AG08396 (cell line): ENCODE measurements around the gene AHI1.

ENCODE experiments used
- DNase-seq: peaks from one replicate; pipeline ENCODE4 v3.0.0; 2012; ENCODE audit warnings: low spot score, mixed read lengths

AHI1 gene

DNA sequence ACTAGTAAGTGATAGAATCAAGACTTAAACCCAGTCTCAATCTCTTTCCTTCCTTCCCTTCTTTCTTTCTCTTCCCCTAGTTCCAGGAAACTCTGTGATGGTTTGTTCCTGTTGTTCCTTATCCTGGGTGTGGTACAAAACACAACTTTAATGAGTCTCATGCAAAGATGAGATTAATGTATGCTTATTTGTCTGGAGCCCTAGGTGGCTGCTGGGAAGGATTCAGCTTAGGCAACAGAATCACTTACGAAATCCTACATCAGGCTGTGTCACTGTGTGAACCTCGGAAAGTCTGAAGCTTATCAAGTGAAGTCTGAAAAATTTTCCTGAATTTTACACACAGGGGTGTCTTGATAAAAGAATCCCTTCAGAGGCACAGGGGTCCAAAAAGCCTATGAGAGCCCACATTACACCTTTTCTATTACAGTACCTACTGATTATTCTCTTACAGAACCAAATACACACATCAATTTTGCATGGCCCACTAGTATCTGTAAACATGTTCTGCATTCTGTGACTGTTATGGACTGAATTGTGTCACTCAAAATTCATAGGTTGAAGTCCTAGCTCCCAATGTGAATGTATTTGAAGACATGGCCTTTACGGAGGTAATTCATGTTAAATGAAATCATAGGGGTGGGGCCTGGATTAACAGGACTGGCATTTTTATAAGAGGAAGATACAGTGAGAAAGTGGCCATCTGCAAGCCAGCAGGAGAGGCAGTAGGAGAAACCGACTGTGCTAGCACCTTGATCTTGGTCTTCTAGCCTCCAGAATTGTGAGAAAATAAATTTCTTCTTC lies 171.7 kb downstream of the AHI1 start:
- DNase-seq, result no peak

GRCh38 chr6:135324531-135324930 lies 173.0 kb downstream of the AHI1 start:
- DNase-seq, result no peak

DNA sequence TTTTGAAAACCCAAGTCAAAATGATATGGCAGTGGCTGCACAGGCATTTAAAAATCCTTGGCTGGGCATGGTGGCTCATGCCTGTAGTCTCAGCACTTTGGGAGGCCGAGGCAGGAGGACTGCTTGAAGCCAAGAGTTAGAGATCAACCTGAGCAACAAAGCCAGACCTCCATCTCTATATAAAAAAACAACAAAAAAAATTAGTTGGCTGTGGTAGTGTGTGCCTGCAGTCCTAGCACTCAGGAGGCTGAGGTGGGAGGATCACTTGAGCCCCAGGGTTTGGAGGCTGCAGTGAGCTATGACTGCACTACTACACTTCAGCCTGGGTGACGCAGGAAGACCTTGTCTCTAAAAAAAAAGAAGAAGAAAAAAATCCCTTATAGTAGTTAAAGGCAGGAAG lies 173.6 kb downstream of the AHI1 start:
- DNase-seq, result no peak

DNA sequence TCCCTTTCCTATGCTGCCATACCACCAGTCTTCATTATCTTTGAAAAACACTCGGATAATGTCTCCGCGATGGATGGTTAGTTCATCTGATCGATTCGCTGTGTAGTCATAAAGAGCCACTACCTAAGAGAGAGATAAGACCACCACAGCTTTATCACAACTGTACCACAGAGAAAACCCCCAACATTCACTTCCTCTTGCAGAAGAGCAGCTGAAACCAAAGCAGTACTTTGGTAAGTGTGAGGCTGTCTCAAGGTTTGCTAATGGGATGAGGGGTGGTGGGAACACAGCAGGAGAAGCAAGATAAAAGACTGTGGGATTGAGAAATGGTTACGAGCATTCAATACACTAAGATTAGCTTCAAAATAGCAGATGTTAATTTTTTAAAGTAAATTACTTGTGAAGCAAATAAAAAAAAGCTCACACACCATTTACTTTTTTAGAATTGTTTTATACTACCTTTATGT lies 174.3 kb downstream of the AHI1 start:
- DNase-seq, result no peak

DNA sequence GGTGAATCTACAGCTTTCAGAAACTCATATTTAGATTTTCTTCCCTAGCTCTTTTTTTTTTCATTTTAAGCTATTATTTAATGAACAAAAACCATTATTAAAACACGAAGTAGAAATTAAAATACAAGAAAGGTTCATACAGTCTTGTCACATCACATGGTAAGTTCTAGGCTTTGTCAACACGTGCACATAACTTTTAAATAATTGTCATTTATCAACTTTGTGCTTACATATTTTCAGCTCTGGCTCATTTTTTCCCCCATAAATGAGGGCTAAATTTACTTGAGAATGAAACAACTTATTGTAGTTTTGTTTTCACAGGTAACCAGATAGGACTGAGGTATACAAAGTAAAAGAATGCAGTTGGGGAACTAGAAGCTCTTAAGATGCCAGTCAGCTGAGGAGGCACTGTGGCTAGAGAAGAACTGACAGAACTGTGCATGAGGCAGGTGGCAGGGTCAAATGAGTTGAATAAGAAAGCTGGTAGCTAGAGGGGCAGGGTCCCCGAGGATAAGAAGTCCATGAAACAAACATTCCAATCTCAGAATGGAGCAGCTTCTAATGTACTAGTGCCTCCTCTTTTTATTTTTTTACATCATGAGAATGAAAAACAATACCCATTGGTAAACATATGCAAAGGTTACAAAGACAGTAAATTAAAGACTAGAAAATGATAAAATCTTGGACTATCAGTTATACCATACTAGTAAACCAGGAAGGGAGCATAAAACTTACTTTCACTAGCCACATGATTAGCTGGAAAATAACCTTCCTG lies 174.9 kb downstream of the AHI1 start:
- no peak for DNase-seq

GRCh38 chr6:135320721-135321621 lies 176.6 kb downstream of the AHI1 start:
- no peak for DNase-seq

GRCh38 chr6:135319819-135320218 lies 177.7 kb downstream of the AHI1 start:
- no peak for DNase-seq

- DNase-seq, result no peak
Measured at GRCh38 chr6:135318738-135319469, 178.6 kb downstream of the AHI1 start.

DNA sequence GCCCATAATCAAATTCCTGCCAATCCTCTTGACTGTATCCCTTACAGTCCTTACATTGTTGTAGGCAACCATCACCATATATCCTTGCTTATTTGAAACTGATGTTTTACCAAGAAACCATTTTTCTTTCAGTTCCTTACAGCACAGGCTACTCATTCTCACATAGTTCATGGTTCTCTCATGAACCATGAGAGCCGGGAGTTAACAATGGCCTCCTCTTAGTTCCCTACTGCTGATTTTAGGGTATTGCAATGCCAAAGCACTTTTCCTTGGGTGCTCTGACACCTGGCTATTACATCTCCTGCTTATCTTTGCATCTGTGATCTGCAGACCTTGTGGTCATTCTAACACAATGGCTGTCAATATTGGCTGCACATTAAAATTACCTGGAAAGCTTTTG lies 183.0 kb downstream of the AHI1 start:
- DNase-seq, result no peak

DNA sequence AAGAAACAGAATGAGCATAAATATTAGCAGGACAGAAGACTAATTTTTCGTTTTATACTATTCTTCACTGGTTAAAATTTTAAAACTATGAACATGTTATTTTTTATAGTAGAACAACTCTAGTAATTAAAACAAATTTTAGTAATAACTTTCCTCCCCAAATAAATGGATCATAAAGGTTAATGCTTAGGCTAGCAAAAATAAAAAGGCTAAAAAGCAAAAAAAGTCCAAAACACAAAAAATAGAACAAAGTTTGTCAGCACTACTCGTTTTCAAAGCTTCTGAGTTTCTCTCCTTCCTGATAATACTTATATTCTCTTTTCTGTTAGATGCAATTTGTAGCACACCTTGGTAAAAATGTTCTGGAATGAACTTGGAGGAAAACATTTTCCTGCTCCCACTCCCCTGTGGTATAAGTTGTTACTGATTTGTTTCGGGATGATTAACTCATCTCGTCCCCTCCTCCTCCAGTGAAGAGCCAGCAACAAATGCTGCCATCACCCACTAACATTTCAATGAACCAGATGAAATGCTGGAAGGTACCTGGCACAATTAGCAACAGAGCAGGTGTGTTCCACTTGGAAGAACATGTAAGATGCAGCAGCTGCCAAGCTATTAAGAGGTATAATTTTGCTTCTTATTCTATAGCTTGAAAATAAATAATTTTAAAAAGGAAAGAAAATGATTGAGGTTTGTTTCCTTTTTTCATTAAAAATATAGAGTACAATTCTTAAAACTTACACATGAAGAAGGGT lies 185.9 kb downstream of the AHI1 start:
- no peak for DNase-seq

DNA sequence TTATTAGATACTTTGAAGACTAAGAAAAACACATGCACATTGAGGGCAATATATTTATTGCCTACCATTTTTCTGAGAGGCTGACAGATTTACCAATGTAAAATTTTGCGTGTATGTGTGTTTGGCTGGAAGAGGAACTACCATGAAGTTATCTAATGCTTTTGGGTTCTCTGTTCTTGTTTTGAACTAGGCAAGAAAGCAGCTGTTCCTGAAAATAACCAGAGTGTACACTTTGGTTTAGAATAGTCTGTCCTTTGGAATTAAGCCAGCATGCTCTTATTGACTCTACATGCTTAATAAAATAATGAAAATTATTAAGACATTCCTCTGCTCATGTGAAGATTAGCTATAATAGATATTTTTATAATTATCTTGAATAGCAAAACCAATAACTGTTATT lies 187.2 kb downstream of the AHI1 start:
- no peak for DNase-seq

GRCh38 chr6:135306740-135307420 lies 190.7 kb downstream of the AHI1 start:
- no peak for DNase-seq

DNA sequence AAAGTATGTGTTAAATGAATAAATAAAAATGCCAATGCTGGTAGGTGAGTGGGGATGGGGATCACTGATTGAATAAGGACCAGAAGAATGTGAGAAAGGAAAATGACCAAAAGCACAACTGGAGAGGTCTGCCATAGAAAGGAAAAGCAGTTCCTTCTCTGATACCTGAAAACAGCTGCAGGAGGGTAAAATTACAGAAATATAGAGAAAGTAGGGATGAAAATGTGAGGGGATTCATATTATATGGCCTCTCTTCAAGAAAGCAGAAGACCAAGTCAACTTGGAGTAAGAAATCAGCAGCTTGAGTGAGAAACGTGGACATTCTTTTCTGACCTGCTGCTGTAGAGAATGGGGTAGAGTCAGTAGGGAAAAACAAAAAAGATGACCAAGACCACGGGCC lies 191.4 kb downstream of the AHI1 start:
- no peak for DNase-seq

- no peak for DNase-seq
Measured at GRCh38 chr6:135305684-135306083, 191.9 kb downstream of the AHI1 start.

DNA sequence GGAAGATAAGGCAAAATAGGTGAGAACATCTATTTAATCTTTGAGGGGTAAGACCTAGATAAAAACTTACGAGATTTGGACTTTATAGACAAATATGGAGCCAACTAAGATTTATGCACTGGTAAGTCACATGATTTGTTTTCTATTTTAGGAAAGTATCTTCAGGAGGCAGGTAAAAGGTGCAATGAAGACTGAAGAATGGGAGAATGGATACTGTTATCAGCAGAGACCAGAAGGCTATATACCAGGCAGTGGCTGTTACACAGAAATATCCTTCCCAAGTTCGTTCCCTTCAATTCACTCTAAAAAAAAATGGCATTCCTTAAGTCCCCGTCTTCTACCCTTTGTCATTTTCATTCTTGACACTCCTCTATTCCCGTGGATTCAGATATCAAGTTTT lies 192.7 kb downstream of the AHI1 start:
- no peak for DNase-seq

GRCh38 chr6:135301304-135301703 lies 196.2 kb downstream of the AHI1 start:
- DNase-seq, result no peak

GRCh38 chr6:135300576-135300975 lies 197.0 kb downstream of the AHI1 start:
- DNase-seq, result no peak

- DNase-seq, result no peak
Measured at GRCh38 chr6:135299256-135299655, 198.3 kb downstream of the AHI1 start.

DNA sequence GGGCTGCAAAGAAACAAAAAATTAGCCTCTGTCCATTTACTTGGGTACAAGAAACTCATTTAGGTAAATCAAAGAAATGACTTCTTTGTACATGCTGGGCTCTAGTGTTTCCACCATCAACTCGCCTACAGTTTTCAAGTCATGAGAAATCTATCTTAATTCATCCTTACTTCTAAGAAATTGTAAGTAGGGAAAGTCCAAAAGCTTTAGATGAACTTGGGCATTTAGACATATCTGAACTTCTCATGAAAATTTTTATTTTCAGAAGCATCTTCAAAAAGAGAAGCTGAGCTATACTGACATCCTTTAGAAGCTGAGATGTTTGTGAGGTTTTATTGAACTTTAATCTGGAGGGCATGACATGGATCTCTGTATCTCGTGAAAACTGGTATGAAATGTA lies 199.1 kb downstream of the AHI1 start:
- no peak for DNase-seq

DNA sequence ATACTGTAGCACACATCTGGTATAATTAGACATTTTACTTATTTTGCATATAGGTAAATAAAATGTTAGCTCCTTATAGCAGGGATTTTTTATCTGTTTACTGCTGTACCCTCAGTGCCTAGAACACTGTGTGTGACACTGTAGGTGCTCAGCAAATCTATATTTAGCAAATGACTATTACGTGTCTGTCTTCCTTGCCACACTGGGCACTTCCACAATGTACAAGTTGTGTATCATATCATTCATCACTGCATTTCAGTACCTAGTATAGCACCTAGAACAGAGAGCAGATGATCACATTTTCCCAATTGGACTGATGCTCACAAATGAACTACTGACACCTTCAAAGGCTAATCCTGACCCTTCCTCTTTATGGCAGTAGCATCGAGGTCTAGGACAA lies 200.8 kb downstream of the AHI1 start:
- DNase-seq, result no peak
